Natural killer cell (primary cell): ENCODE results near the gene HSPA12A. TPM values are rescaled to one million over a fixed set of nuclear protein-coding genes. Genes with fewer than 3 reads are reported as not detected.

Source experiments
- ATAC-seq, 3 donors: fragments of 150-1000 bp in 2 of 3; fragments of 200-7000 bp in 1 of 3; cut with Tn5 transposase; 1 replicate in 1 of 3; 2 replicates in 2 of 3; pipeline ENCODE4 v1.10.0; 2021; ENCODE audit warnings: mild to moderate bottlenecking in 2 of 3, moderate library complexity in 2 of 3
- DNase-seq, 2 donors: peaks; one replicate each; pipeline versions ENCODE4 v3.0.0 to v3.0.0-alpha.2; 2013 to 2021; ENCODE audit warnings: mixed read lengths in 1 of 2
- H3K27ac ChIP-seq: one replicate; pipeline ENCODE4 v1.5.1; 2013; ENCODE audit warnings: mild to moderate bottlenecking, low read length
- H3K27me3 ChIP-seq: one replicate; pipeline ENCODE4 v1.6.1; 2013; ENCODE audit warnings: low read length; ENCODE audit not compliant: control insufficient read depth, insufficient read depth
- H3K36me3 ChIP-seq: one replicate; pipeline ENCODE4 v1.6.1; 2013; ENCODE audit warnings: low read length; ENCODE audit not compliant: control insufficient read depth, insufficient read depth
- H3K4me1 ChIP-seq: one replicate; pipeline ENCODE4 v1.6.1; 2013; ENCODE audit warnings: low read length; ENCODE audit not compliant: control insufficient read depth, insufficient read depth
- H3K4me3 ChIP-seq: one replicate; pipeline ENCODE4 v1.5.1; 2013; ENCODE audit warnings: low read length
- H3K9me3 ChIP-seq: one replicate; pipeline ENCODE4 v1.6.1; 2013; ENCODE audit warnings: low read length; ENCODE audit not compliant: control insufficient read depth, insufficient read depth
- H3K27ac Mint-ChIP-seq, 2 donors: one replicate each; pipeline ENCODE4 v1.8.0; 2022; ENCODE audit warnings: mild to moderate bottlenecking in 2 of 2, mixed read lengths in 2 of 2, moderate library complexity in 1 of 2
- H3K27me3 Mint-ChIP-seq, 2 donors: one replicate each; pipeline ENCODE4 v1.8.0; 2022; ENCODE audit warnings: low read depth in 2 of 2, mixed read lengths in 2 of 2
- H3K36me3 Mint-ChIP-seq: one replicate; pipeline ENCODE4 v1.8.0; 2022; ENCODE audit warnings: mixed read lengths
- H3K4me1 Mint-ChIP-seq, 2 donors: one replicate each; pipeline ENCODE4 v1.8.0; 2022; ENCODE audit warnings: mixed read lengths in 2 of 2
- H3K4me3 Mint-ChIP-seq: one replicate; pipeline ENCODE4 v1.8.0; 2022; ENCODE audit warnings: mild to moderate bottlenecking, moderate library complexity, mixed read lengths
- H3K9me3 Mint-ChIP-seq, 2 donors: one replicate each; pipeline ENCODE4 v1.8.0; 2022; ENCODE audit warnings: mixed read lengths in 2 of 2
- WGBS: methylation state at CpG from one replicate; pipeline ENCODE4 v1.1.7; 2013; ENCODE audit warnings: missing lambda C conversion rate; ENCODE audit not compliant: insufficient coverage; 5-methylcytosine and 5-hydroxymethylcytosine counted together
- intact Hi-C: fragments of 100-400 bp; cut with micrococcal nuclease; formaldehyde crosslinking; loops from one replicate; pipeline ENCODE4 v1.14.2; 2022
- total RNA-seq, 4 donors: library from RNA; stranded (reverse); fragments of 120-200 nt in 1 of 4; gene quantifications; one replicate each; pipeline versions ENCODE4 v1.2.3 to v1.2.4, GENCODE V29; 2013 to 2022
- TF ChIP-seq, protein P1 (sequence below): fragments of 200-600 bp; IDR thresholded peaks from one replicate; pipeline ENCODE4 v1.8.0; 2022; ENCODE audit warnings: antibody characterized with exemption

Gene HSPA12A
- total RNA-seq, 3 donors from 2014 or later (not counting 1 experiment from before 2014, with no cell fraction given) = 0.43 TPM; not detected in 2

- Histone ChIP-seq H3K27me3 (peaks cover 5% of the 10 kb centered on the region), H3K27ac (no peak overlapping the region), H3K4me3 (no peak overlapping the region), H3K4me1 (no peaks in the 10 kb centered on the region), H3K9me3 (no peaks in the 10 kb centered on the region), H3K36me3 (no peaks in the 10 kb centered on the region)
- DNase-seq = no peak
- Mint-ChIP-seq H3K9me3 (no peaks in the 10 kb centered on the region), H3K36me3 (no peaks in the 10 kb centered on the region), H3K27ac (no peak overlapping the region), H3K4me3 (no peak overlapping the region), H3K27me3 (peaks cover 0 to 7% of the 10 kb centered on the region in 2 donors), H3K4me1 (no peaks in the 10 kb centered on the region)
- no peak for ATAC-seq
- intact Hi-C loops = no loop called here
- 83% methylated on average over 1 of the region's 2 CpGs for WGBS
- TF ChIP-seq, protein P1, sequence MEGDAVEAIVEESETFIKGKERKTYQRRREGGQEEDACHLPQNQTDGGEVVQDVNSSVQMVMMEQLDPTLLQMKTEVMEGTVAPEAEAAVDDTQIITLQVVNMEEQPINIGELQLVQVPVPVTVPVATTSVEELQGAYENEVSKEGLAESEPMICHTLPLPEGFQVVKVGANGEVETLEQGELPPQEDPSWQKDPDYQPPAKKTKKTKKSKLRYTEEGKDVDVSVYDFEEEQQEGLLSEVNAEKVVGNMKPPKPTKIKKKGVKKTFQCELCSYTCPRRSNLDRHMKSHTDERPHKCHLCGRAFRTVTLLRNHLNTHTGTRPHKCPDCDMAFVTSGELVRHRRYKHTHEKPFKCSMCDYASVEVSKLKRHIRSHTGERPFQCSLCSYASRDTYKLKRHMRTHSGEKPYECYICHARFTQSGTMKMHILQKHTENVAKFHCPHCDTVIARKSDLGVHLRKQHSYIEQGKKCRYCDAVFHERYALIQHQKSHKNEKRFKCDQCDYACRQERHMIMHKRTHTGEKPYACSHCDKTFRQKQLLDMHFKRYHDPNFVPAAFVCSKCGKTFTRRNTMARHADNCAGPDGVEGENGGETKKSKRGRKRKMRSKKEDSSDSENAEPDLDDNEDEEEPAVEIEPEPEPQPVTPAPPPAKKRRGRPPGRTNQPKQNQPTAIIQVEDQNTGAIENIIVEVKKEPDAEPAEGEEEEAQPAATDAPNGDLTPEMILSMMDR = no peak
These were observed 68.5 kb downstream of the HSPA12A start for GRCh38 chr10:116673866-116674265.

- Mint-ChIP-seq H3K27ac (no peak overlapping the region), H3K4me1 (no peaks in the 10 kb centered on the region), H3K36me3 (no peaks in the 10 kb centered on the region), H3K27me3 (peaks cover 0 to 7% of the 10 kb centered on the region in 2 donors), H3K9me3 (no peaks in the 10 kb centered on the region), H3K4me3 (no peak overlapping the region)
- no peak for DNase-seq
- WGBS = 95% methylated on average over 5 of the region's 5 CpGs
- Histone ChIP-seq H3K9me3 (no peaks in the 10 kb centered on the region), H3K27me3 (peaks cover 5% of the 10 kb centered on the region), H3K27ac (no peak overlapping the region), H3K4me1 (no peaks in the 10 kb centered on the region), H3K36me3 (no peaks in the 10 kb centered on the region), H3K4me3 (no peak overlapping the region)
- intact Hi-C loops = no loop called here
- ATAC-seq = no peak
- TF ChIP-seq, protein P1 = no peak
These were observed 69.5 kb downstream of the HSPA12A start for GRCh38 chr10:116672891-116673290.

DNA sequence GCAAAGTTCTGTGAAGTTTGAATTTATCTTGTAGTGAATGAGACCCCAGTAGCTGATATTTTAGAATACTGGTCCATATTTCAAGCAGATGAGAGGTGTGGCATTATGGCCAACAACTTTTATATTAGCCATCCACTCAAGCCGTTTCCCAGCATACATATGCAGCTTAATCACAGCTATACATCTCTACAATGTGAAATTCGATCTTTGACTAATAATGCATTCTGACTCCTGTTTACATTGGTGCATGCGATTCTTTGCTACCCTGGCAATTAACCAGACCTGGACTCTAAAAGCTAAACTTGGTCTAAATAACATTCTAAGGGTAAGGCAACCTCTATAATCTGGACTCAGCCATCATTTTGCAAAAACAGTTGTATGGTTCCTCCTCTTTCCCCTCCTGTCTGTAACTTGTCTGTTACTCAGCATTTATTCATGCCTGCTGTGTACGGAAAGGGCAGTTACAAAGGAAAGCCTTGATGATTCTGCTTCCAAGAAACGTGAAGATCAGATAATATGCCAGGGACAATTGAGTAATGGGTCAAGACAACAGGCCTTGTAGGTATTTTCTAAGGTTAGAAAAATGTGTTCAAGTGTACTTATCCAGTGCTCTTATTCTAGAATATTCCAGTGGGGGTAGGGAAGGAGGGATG lies 71.0 kb downstream of the HSPA12A start:
- H3K4me1 Mint-ChIP-seq = no peaks in the 10 kb centered on the region
- H3K4me3 ChIP-seq = no peak overlapping the region
- H3K4me1 ChIP-seq = no peaks in the 10 kb centered on the region
- no peak overlapping the region for H3K27ac ChIP-seq
- intact Hi-C loops = no loop called here
- no peak overlapping the region for H3K27ac Mint-ChIP-seq
- no peaks in the 10 kb centered on the region for H3K9me3 Mint-ChIP-seq
- no peaks in the 10 kb centered on the region for H3K36me3 Mint-ChIP-seq
- DNase-seq = no peak
- no peak overlapping the region for H3K4me3 Mint-ChIP-seq
- TF ChIP-seq, protein P1 = no peak
- H3K36me3 ChIP-seq = no peaks in the 10 kb centered on the region
- ATAC-seq = peak in 1 of 3 donors; percentile 31
- 77% methylated on average over 5 of the region's 5 CpGs for WGBS
- H3K9me3 ChIP-seq = no peaks in the 10 kb centered on the region
- H3K27me3 Mint-ChIP-seq = peaks cover 0 to 7% of the 10 kb centered on the region in 2 donors
- peaks cover 5% of the 10 kb centered on the region for H3K27me3 ChIP-seq

DNA sequence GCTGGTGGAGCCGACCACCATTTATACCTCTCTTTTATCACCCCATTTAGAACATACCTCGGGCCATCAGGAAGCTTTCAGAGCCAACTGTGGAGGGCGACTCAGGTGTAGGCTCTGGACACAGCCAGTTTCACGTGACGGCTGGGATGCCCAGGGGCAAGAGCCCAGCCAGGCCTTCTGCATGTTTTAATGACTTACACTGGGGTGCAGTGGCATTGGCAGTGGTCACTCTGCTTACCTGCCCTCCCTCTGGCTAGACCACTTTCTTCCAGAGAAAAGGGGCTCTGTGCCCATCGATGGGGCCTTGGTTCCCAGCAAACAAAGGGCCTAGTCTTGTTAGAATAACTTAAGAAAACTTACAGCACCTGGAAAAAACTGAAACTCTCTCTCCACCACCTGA lies 71.7 kb downstream of the HSPA12A start:
- TF ChIP-seq, protein P1 = no peak
- Mint-ChIP-seq H3K9me3 (no peaks in the 10 kb centered on the region), H3K4me1 (no peaks in the 10 kb centered on the region), H3K27ac (no peak overlapping the region), H3K4me3 (no peak overlapping the region), H3K36me3 (no peaks in the 10 kb centered on the region), H3K27me3 (peaks cover 0 to 7% of the 10 kb centered on the region in 2 donors)
- no peaks in the 10 kb centered on the region for H3K4me1 ChIP-seq
- no peak overlapping the region for H3K27ac ChIP-seq
- WGBS = 89% methylated on average over 6 of the region's 6 CpGs
- peaks cover 5% of the 10 kb centered on the region for H3K27me3 ChIP-seq
- ATAC-seq = no peak
- intact Hi-C loops = no loop called here
- H3K4me3 ChIP-seq = no peak overlapping the region
- DNase-seq = no peak
- H3K9me3 ChIP-seq = no peaks in the 10 kb centered on the region
- no peaks in the 10 kb centered on the region for H3K36me3 ChIP-seq
